Upper lobe of left lung (tissue), 6 donors: ENCODE measurements around the gene E2F7. TPM values are rescaled to one million over a fixed set of nuclear protein-coding genes. Genes with fewer than 3 reads are reported as not detected.

Experiments used
- ATAC-seq, 2 donors: fragments of 200-7000 bp; cut with Tn5 transposase; one replicate each; pipeline ENCODE4 v1.9.1; 2022; ENCODE audit warnings: mild to moderate bottlenecking in 2 of 2, moderate library complexity in 2 of 2; ENCODE audit not compliant: low FRiP score in 2 of 2
- DNase-seq, 2 donors: peaks; one replicate each; pipeline ENCODE4 v3.0.0-alpha.2; 2019 to 2020
- H3K27ac ChIP-seq, 4 donors: fragments of 200-600 bp; sonication (generic); one replicate each; pipeline ENCODE4 v1.5.1; 2016 to 2019
- H3K27me3 ChIP-seq, 4 donors: fragments of 200-600 bp; sonication (generic); one replicate each; pipeline ENCODE4 v1.5.1; 2017 to 2019
- H3K36me3 ChIP-seq, 4 donors: fragments of 200-600 bp; sonication (generic); one replicate each; pipeline ENCODE4 v1.5.1; 2016 to 2019
- H3K4me1 ChIP-seq, 4 donors: fragments of 200-600 bp; sonication (generic); one replicate each; pipeline ENCODE4 v1.5.1; 2018 to 2019
- H3K4me3 ChIP-seq, 4 donors: fragments of 200-600 bp; sonication (generic); one replicate each; pipeline ENCODE4 v1.5.1; 2017 to 2019; ENCODE audit warnings: mild to moderate bottlenecking in 2 of 4, moderate library complexity in 1 of 4
- H3K9me3 ChIP-seq, 4 donors: fragments of 200-600 bp; sonication (generic); one replicate each; pipeline ENCODE4 v1.5.1; 2018 to 2019
- CTCF ChIP-seq, 6 experiments: fragments of 450-650 bp in 4 of 6; fragments of 200-600 bp in 2 of 6; sonication (generic) in 2 of 6; IDR thresholded peaks; one replicate each; pipeline ENCODE4 v1.5.1; 2016 to 2019; ENCODE audit warnings: antibody characterized with exemption in 6 of 6
- EP300 ChIP-seq, 4 donors: sonication (generic); formaldehyde crosslinking; IDR thresholded peaks; one replicate each; pipeline ENCODE4 v1.5.1; 2017; ENCODE audit warnings: antibody characterized with exemption in 4 of 4, control low read depth in 2 of 4
- POLR2A ChIP-seq, 4 donors: fragments of 450-650 bp; IDR thresholded peaks; one replicate each; pipeline ENCODE4 v1.5.1; 2016 to 2017; ENCODE audit warnings: antibody characterized with exemption in 4 of 4, mild to moderate bottlenecking in 2 of 4
- POLR2AphosphoS5 ChIP-seq, 2 donors: sonication (generic); formaldehyde crosslinking; IDR thresholded peaks; one replicate each; pipeline ENCODE4 v1.5.1; 2017; ENCODE audit warnings: antibody characterized with exemption in 2 of 2
- WGBS, 2 donors: methylation state at CpG; one replicate each; pipeline ENCODE4 v1.1.5; 2017 to 2018; 5-methylcytosine and 5-hydroxymethylcytosine counted together
- total RNA-seq, 6 donors: library from RNA; depleted of rRNA in 4 of 6; stranded (reverse); fragments of >200 nt in 4 of 6; gene quantifications; one replicate each; pipeline versions ENCODE4 v1.1.0 to v1.2.1, GENCODE V29; 2016 to 2021
- donor health status: DM: no; HTN: no; CAD: no; lungs with moderate emphysema.
- donor health status: DM: no; HTN: yes; CAD: no; lungs with severe emphysema.

Gene E2F7
- total RNA-seq, 6 donors from 2014 or later: 0.54 to 1.5 (median 1.1) TPM; not detected in 2

- no peak overlapping the region for H3K4me3 ChIP-seq
- 21 to 28% methylated on average over 4 of the region's 4 CpGs for WGBS, 2 donors
- no peaks in the 10 kb centered on the region for H3K36me3 ChIP-seq
- ATAC-seq (peak in 1 of 2 donors; percentile 77), DNase-seq (no peak)
- H3K27me3 ChIP-seq: no peaks in the 10 kb centered on the region
- H3K4me1 ChIP-seq: no peaks in the 10 kb centered on the region
- TF ChIP-seq POLR2A (IDR thresholded peaks at IDR 0.05): no peak
- TF ChIP-seq CTCF (IDR thresholded peaks at IDR 0.05): peak; percentile 49 to 75 (median 70)
- no peaks in the 10 kb centered on the region for H3K9me3 ChIP-seq
- H3K27ac ChIP-seq: no peak overlapping the region
Observed at GRCh38 chr12:77049767-77050353, 15.5 kb downstream of the E2F7 start.

- DNase-seq: no peak
- ATAC-seq: no peak
- WGBS, 2 donors: 84 to 93% methylated on average over 6 of the region's 6 CpGs
Observed at GRCh38 chr12:77047341-77048109, 17.8 kb downstream of the E2F7 start.

GRCh38 chr12:77046468-77046867 lies 18.9 kb downstream of the E2F7 start:
- no peak for DNase-seq
- Histone ChIP-seq H3K4me3 (no peak overlapping the region), H3K27ac (no peak overlapping the region), H3K27me3 (no peaks in the 10 kb centered on the region), H3K4me1 (no peaks in the 10 kb centered on the region), H3K9me3 (no peaks in the 10 kb centered on the region), H3K36me3 (no peaks in the 10 kb centered on the region)
- WGBS, 2 donors: 96 to 97% methylated on average over 5 of the region's 5 CpGs
- ATAC-seq: no peak
- TF ChIP-seq POLR2A (IDR thresholded peaks at IDR 0.05): no peak
- TF ChIP-seq CTCF (IDR thresholded peaks at IDR 0.05): no peak
- no peak for TF ChIP-seq POLR2AphosphoS5 (IDR thresholded peaks at IDR 0.05)
- TF ChIP-seq EP300 (IDR thresholded peaks at IDR 0.05): no peak

More at GRCh38 chr12:77047341-77048109, 17.8 kb downstream of the E2F7 start:
- Histone ChIP-seq H3K36me3 (no peaks in the 10 kb centered on the region), H3K27ac (no peak overlapping the region), H3K4me1 (no peaks in the 10 kb centered on the region), H3K27me3 (no peaks in the 10 kb centered on the region), H3K4me3 (no peak overlapping the region), H3K9me3 (no peaks in the 10 kb centered on the region)
- TF ChIP-seq CTCF (IDR thresholded peaks at IDR 0.05) (no peak), EP300 (IDR thresholded peaks at IDR 0.05) (no peak), POLR2AphosphoS5 (IDR thresholded peaks at IDR 0.05) (no peak)

- Histone ChIP-seq H3K4me3 (no peak overlapping the region), H3K27me3 (no peaks in the 10 kb centered on the region), H3K27ac (no peak overlapping the region), H3K36me3 (no peaks in the 10 kb centered on the region), H3K4me1 (no peaks in the 10 kb centered on the region), H3K9me3 (no peaks in the 10 kb centered on the region)
- no peak for ATAC-seq
- no peak for TF ChIP-seq CTCF (IDR thresholded peaks at IDR 0.05)
- no peak for TF ChIP-seq POLR2A (IDR thresholded peaks at IDR 0.05)
- no peak for TF ChIP-seq EP300 (IDR thresholded peaks at IDR 0.05)
- TF ChIP-seq POLR2AphosphoS5 (IDR thresholded peaks at IDR 0.05): no peak
- 90 to 93% methylated on average over 6 of the region's 6 CpGs for WGBS, 2 donors
- DNase-seq: no peak
Observed at GRCh38 chr12:77045183-77045582, 20.2 kb downstream of the E2F7 start.

- Histone ChIP-seq H3K27ac (no peak overlapping the region), H3K9me3 (no peaks in the 10 kb centered on the region), H3K4me3 (no peak overlapping the region), H3K27me3 (no peaks in the 10 kb centered on the region), H3K36me3 (no peaks in the 10 kb centered on the region), H3K4me1 (no peaks in the 10 kb centered on the region)
- no peak for ATAC-seq
- 91 to 95% methylated on average over 2 of the region's 2 CpGs for WGBS, 2 donors
- DNase-seq: no peak
- TF ChIP-seq POLR2AphosphoS5 (IDR thresholded peaks at IDR 0.05) (no peak), POLR2A (IDR thresholded peaks at IDR 0.05) (no peak), CTCF (IDR thresholded peaks at IDR 0.05) (no peak), EP300 (IDR thresholded peaks at IDR 0.05) (no peak)
Observed at GRCh38 chr12:77044721-77045120, 20.6 kb downstream of the E2F7 start.
